Omental fat pad (tissue), 4 donors: ENCODE measurements around the gene CTF1. TPM values are rescaled to one million over a fixed set of nuclear protein-coding genes. Genes with fewer than 3 reads are reported as not detected.

Experiments
- ATAC-seq: fragments of 150-250 bp; one replicate; pipeline ENCODE4 v1.9.1; 2016; ENCODE audit warnings: mild to moderate bottlenecking, moderate library complexity; ENCODE audit not compliant: low FRiP score
- DNase-seq: peaks from one replicate; pipeline ENCODE4 v3.0.0-alpha.2; 2019; ENCODE audit warnings: low spot score
- total RNA-seq, 4 donors: library from RNA; depleted of rRNA; stranded (reverse); fragments of >200 nt; gene quantifications; one replicate each; pipeline ENCODE4 v1.1.0, GENCODE V29; 2016
- TF ChIP-seq, protein P1 (sequence below), 3 donors: fragments of 450-650 bp; IDR thresholded peaks; one replicate each; pipeline ENCODE4 v1.5.1; 2016 to 2017; ENCODE audit warnings: antibody characterized with exemption in 3 of 3, mild to moderate bottlenecking in 3 of 3, moderate library complexity in 2 of 3

CTF1 gene
- total RNA-seq, 4 donors from 2014 or later = 1.7 to 3.5 (median 2.3) TPM

DNA sequence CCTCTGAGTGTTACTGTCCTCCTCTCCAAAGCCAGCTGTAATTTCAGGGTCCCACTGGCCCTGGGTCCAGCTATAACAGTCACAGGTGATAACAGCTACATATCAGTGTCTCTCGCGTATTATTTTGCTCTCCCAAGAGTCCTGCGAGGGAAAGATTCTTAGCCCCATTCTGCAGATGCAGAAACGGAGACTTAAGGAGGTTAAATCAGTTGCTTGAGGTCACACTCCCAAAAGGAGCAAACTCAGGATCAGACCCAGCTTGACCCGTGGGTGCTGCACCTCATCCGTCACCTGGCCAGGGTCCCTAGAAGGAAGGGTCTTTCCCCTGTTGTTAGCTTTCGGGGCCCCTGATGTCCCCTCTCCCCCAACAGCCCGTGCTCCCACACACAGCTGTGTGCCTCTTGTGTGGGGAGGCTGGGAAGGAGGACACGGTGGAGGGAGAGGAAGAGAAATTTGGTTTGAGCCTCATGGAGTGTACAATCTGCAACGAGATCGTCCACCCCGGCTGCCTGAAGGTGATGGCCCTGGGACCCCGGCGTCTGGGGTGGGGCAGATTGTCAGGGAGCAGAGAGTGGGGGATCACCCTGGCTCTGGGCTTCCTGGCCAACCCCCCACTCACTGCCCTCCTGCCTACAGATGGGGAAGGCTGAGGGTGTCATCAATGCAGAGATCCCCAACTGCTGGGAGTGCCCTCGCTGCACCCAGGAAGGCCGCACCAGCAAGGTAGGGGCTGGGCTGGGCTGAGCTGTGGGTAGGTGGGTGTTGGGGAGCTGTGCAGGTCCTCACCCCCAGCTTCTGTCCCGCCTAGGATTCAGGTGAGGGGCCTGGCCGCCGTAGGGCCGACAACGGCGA is 30.7 kb downstream of the CTF1 start:
- no peak for DNase-seq
- TF ChIP-seq, protein P1, sequence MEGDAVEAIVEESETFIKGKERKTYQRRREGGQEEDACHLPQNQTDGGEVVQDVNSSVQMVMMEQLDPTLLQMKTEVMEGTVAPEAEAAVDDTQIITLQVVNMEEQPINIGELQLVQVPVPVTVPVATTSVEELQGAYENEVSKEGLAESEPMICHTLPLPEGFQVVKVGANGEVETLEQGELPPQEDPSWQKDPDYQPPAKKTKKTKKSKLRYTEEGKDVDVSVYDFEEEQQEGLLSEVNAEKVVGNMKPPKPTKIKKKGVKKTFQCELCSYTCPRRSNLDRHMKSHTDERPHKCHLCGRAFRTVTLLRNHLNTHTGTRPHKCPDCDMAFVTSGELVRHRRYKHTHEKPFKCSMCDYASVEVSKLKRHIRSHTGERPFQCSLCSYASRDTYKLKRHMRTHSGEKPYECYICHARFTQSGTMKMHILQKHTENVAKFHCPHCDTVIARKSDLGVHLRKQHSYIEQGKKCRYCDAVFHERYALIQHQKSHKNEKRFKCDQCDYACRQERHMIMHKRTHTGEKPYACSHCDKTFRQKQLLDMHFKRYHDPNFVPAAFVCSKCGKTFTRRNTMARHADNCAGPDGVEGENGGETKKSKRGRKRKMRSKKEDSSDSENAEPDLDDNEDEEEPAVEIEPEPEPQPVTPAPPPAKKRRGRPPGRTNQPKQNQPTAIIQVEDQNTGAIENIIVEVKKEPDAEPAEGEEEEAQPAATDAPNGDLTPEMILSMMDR (IDR thresholded peaks at IDR 0.05) = no peak
- no peak for ATAC-seq

DNA sequence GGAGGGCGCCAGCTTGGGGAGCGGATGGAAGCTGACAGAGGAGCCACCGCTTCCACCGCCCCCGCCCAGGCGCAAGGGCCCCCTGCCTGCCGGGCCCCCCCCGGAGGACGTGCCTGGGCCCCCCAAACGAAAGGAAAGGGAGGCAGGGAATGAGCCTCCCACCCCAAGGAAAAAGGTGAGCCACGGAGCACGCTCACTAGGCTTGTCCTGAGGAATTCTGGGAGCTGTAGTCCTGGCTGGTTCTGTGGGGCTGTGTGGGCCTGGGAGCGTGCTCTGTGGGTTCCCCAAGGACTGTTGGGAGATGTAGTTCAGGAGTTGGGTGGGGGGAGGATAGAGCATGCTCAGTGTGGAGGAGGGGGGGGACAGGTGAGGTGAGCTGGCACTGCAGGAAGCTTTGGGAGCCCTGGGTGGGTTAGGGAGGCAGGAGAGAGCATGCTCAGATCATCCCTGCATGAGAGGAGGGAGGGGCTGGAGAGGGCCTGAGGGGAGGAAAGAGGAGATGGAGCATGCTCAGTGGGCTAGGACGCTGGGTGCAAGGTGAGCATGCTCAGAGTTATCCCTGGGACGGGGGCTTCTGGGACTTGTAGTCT is 31.5 kb downstream of the CTF1 start:
- DNase-seq (no peak), ATAC-seq (no peak)
- TF ChIP-seq, protein P1 (IDR thresholded peaks at IDR 0.05) = no peak

DNA sequence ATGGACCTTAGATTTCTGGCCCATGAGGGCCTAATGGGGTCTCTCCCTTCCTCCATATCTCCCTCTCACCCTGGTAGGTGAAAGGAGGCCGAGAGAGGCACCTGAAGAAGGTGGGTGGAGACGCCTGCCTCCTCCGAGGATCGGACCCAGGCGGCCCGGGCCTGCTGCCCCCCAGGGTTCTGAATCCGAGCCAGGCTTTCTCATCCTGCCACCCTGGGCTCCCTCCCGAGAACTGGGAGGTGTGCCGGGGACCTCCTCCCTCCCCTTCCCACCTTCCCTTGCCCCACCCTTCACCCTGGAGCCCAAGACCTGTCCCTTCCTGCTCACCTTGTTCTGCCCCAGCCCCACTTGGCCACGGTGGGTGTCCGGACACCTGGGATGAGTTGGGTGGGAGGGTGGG is 32.0 kb downstream of the CTF1 start:
- TF ChIP-seq, protein P1 (IDR thresholded peaks at IDR 0.05) = no peak
- DNase-seq = no peak

DNA sequence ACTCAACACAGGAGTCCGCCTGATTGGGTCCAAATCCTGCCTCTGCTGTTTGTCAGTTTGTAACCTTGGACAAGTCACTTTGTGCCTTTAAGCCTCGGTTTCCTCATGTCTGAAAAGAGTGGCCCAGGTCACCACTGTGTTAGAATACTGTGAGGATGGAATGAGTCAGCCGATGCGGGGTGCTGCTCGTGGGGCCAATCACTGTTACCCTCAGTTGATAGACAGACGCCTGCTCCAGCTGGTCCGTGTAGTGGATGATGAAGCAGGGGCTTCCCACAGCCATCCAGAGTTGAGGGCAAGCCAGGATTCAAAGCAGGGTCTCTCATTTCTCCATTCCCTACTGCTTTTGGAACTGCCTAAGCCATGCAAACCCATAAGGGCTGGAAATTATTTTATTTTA is 32.8 kb downstream of the CTF1 start:
- TF ChIP-seq, protein P1 (IDR thresholded peaks at IDR 0.05) = no peak
- ATAC-seq (no peak), DNase-seq (no peak)

More for the DNA sequence above, 32.0 kb downstream of the CTF1 start:
- no peak for ATAC-seq

DNA sequence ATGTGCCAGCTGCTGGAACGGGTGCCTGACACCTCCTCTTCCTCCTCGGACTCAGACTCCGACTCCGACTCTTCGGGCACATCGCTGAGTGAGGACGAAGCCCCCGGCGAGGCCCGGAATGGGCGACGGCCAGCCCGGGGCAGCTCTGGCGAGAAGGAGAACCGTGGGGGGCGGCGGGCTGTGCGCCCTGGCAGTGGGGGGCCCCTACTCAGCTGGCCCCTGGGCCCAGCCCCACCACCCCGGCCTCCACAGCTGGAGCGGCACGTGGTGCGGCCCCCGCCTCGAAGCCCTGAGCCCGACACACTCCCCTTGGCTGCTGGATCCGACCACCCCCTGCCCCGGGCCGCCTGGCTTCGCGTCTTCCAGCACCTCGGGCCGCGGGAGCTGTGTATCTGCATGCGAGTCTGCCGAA is 33.8 kb downstream of the CTF1 start:
- TF ChIP-seq, protein P1 (IDR thresholded peaks at IDR 0.05) = no peak
- ATAC-seq (no peak), DNase-seq (no peak)

DNA sequence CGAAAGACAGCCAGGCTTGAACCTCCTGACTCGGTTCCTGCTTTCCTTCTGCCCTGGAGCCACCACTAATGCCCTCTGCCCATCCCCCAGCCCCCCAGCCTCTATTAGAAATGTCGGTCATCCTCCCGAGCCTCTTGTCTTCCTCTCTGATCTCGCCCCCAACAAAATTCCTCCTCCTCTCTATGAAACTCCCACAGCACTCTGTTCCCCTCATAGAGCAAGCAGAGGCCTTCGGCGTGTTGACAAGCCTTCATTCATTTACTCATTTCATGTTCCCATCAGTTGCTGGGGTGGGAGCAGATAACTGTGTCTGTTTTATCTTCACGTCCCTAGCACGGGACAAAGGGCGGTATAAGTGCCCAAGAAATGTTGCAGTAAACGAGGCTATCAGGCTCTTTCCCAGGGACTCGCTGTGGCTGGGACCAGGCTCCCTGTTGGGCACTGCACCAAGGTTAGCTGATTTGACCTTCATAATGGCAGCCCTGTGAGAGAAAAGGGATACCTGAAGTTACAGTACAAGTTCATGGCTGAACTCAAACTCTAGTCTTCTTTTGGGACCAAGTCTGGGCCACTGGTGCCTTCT is 34.7 kb downstream of the CTF1 start:
- TF ChIP-seq, protein P1 (IDR thresholded peaks at IDR 0.05) = no peak
- no peak for ATAC-seq
- no peak for DNase-seq
